K562 (cell line): ENCODE data around the gene TAT. TPM values are rescaled to one million over a fixed set of nuclear protein-coding genes. Genes with fewer than 3 reads are reported as not detected.
A peak's percentile ranks its signal among the peaks of the same experiment; 100 is the strongest.

Experiments used
- ATAC-seq: fragments of 200-7000 bp; cut with Tn5 transposase; 3 replicates; pipeline ENCODE4 v1.9.1; 2020; ENCODE audit warnings: moderate library complexity
- BruUV-seq: library from RNA; stranded (reverse); fragments of 400-500 nt; replicated peaks from 2 replicates; lab custom pipeline; 2021; lab: Mats Ljungman, UMichigan
- CTCF ChIA-PET: fragments of 300-600 bp; formaldehyde crosslinking; extraction: SDS; loops from one replicate; lab custom pipeline; 2021; ENCODE audit warnings: low intra/inter-chr PET ratio; lab: Yijun Ruan, JAX
- POLR2A ChIA-PET: fragments of 300-600, 350-650 bp; sonication (Branson Sonifier 250); formaldehyde crosslinking; extraction: SDS; loops from one replicate; lab custom pipeline; 2021; ENCODE audit warnings: antibody characterized with exemption, inconsistent platforms; lab: Yijun Ruan, JAX
- DNase-seq, 4 experiments: peaks; one replicate each; pipeline versions ENCODE4 v3.0.0 to v3.0.0-alpha.2; 2011 to 2018; ENCODE audit warnings: low spot score in 3 of 4, mixed read lengths in 3 of 4; ENCODE audit errors: extremely low read depth in 1 of 4
- FAIRE-seq: peaks from 2 replicates; lab custom pipeline; 2011; peaks lifted over from hg19 to GRCh38; lab: Jason Lieb, UNC
- H2AFZ ChIP-seq: 2 replicates; pipeline ENCODE4 v1.6.0; 2011; ENCODE audit warnings: low read depth, low read length, control low read depth, inconsistent platforms
- H3K27ac ChIP-seq: fragments of 200-600 bp; 3 replicates; pipeline ENCODE4 v1.8.0; 2011; ENCODE audit warnings: low read depth, mild to moderate bottlenecking, control low read depth, inconsistent platforms, low read length, moderate library complexity, mixed read lengths; ENCODE audit errors: extremely low read depth
- H3K27me3 ChIP-seq, 2 experiments: fragments of 300-600 bp in 1 of 2; 2 replicates in 1 of 2; 3 replicates in 1 of 2; pipeline versions ENCODE4 v1.6.0 to v1.8.0; 2011; ENCODE audit warnings: inconsistent platforms in 2 of 2, low read length in 2 of 2, mild to moderate bottlenecking in 1 of 2, mixed read lengths in 1 of 2, moderate library complexity in 1 of 2; ENCODE audit not compliant: control insufficient read depth in 2 of 2, insufficient read depth in 2 of 2
- H3K36me3 ChIP-seq: fragments of 300-600 bp; 3 replicates; pipeline ENCODE4 v1.8.0; 2011; ENCODE audit warnings: mild to moderate bottlenecking, low read length, inconsistent platforms; ENCODE audit not compliant: control insufficient read depth, insufficient read depth
- H3K4me1 ChIP-seq, 2 experiments: fragments of 200-600 bp in 1 of 2; replicated peaks in 1 of 2; 2 replicates in 1 of 2; 3 replicates in 1 of 2; pipeline versions ENCODE4 v1.5.1 to v1.8.0; 2011; ENCODE audit warnings: inconsistent platforms in 2 of 2, low read length in 2 of 2, mild to moderate bottlenecking in 1 of 2, mixed read lengths in 1 of 2, moderate library complexity in 1 of 2; ENCODE audit not compliant: control insufficient read depth in 2 of 2, insufficient read depth in 2 of 2
- H3K4me2 ChIP-seq: 2 replicates; pipeline ENCODE4 v1.6.1; 2011; ENCODE audit warnings: low read length, control low read depth, inconsistent platforms, mixed read lengths; ENCODE audit not compliant: insufficient read depth
- H3K4me3 ChIP-seq: fragments of 200-600 bp; sonication (generic), shearing (Covaris generic); 2 replicates; pipeline ENCODE4 v1.5.1; 2016; ENCODE audit warnings: control low read depth, inconsistent platforms
- H3K79me2 ChIP-seq: fragments of 200-600 bp; 3 replicates; pipeline ENCODE4 v1.8.0; 2011; ENCODE audit warnings: low read length, inconsistent platforms; ENCODE audit not compliant: control insufficient read depth, insufficient read depth
- H3K9ac ChIP-seq, 2 experiments: 2 replicates each; pipeline versions ENCODE4 v1.6.0 to v1.6.1; 2011; ENCODE audit warnings: low read depth in 2 of 2, low read length in 2 of 2, control low read depth in 1 of 2, inconsistent platforms in 1 of 2, mild to moderate bottlenecking in 1 of 2, mixed read lengths in 1 of 2; ENCODE audit not compliant: insufficient read depth in 1 of 2
- H3K9me1 ChIP-seq: one replicate; pipeline ENCODE4 v1.6.0; 2011; ENCODE audit warnings: inconsistent platforms, mild to moderate bottlenecking, low read length, moderate library complexity; ENCODE audit not compliant: control insufficient read depth, insufficient read depth
- H3K9me3 ChIP-seq: replicated peaks from 2 replicates; pipeline ENCODE4 v1.5.1; 2011; ENCODE audit warnings: low read depth, low read length, inconsistent platforms; ENCODE audit not compliant: control insufficient read depth, insufficient read depth
- H4K20me1 ChIP-seq: replicated peaks from 2 replicates; pipeline ENCODE4 v1.6.1; 2011; ENCODE audit warnings: low read length, inconsistent platforms, mixed read lengths; ENCODE audit not compliant: control insufficient read depth, insufficient read depth
- ATF7 ChIP-seq: fragments of 450-650 bp; IDR thresholded peaks from 2 replicates; pipeline ENCODE4 v1.7.1; 2014; ENCODE audit warnings: mild to moderate bottlenecking, moderate library complexity
- ILF3 ChIP-seq: fragments of 450-650 bp; IDR thresholded peaks from 2 replicates; pipeline ENCODE4 v1.6.1; 2018; ENCODE audit warnings: antibody characterized with exemption, mild to moderate bottlenecking, moderate library complexity, borderline replicate concordance
- MCM2 ChIP-seq: fragments of 450-650 bp; IDR thresholded peaks from 2 replicates; pipeline ENCODE4 v1.6.1; 2017; ENCODE audit warnings: low read depth, mild to moderate bottlenecking
- NRF1 ChIP-seq, 2 experiments: fragments of 450-650 bp; IDR thresholded peaks in 1 of 2; conservative IDR thresholded peaks in 1 of 2; 2 replicates each; pipeline ENCODE4 v1.6.1; 2014; ENCODE audit warnings: mild to moderate bottlenecking in 2 of 2
- RAD21 ChIP-seq, 2 experiments: fragments of 250-450 bp in 1 of 2; fragments of 450-650 bp in 1 of 2; sonication (Bioruptor Pico) in 1 of 2; formaldehyde crosslinking in 1 of 2; IDR thresholded peaks in 1 of 2; conservative IDR thresholded peaks in 1 of 2; 2 replicates each; pipeline versions ENCODE4 v1.4.0 to v1.8.0; 2020 to 2022; ENCODE audit warnings: mild to moderate bottlenecking in 2 of 2, moderate library complexity in 1 of 2
- ZNF124 ChIP-seq: sonication (generic); formaldehyde crosslinking; IDR thresholded peaks from 2 replicates; pipeline ENCODE4 v1.8.1; 2022; ENCODE audit warnings: missing genetic modification reagents
- ZNF239 ChIP-seq: fragments of 250-450 bp; sonication (Bioruptor Pico); IDR thresholded peaks from 2 replicates; pipeline ENCODE4 v1.4.0; 2020; ENCODE audit warnings: mild to moderate bottlenecking
- ZNF354B ChIP-seq: fragments of 250-450 bp; sonication (Bioruptor Pico); IDR thresholded peaks from 2 replicates; pipeline ENCODE4 v1.4.0; 2020
- WGBS: fragments of 100-300 bp; shearing (Covaris generic); methylation state at CpG from one replicate; pipeline ENCODE4 v1.1.6; 2016; ENCODE audit warnings: low coverage, mixed read lengths; ENCODE audit not compliant: insufficient coverage; ENCODE audit errors: missing lambda C conversion rate; 5-methylcytosine and 5-hydroxymethylcytosine counted together
- in situ Hi-C: fragments of 300-500 bp; cut with MboI; formaldehyde crosslinking; loops from 4 replicates; pipeline ENCODE4 v1.15.0; 2018; ENCODE audit warnings: inconsistent platforms, mixed read lengths
- intact Hi-C: fragments of 100-400 bp; cut with micrococcal nuclease; formaldehyde crosslinking; loops from 2 replicates; pipeline ENCODE4 v1.14.2; 2022
- polyA plus RNA-seq, 8 experiments: library from polyadenylated mRNA; depleted of rRNA in 4 of 8; stranded (reverse) in 5 of 8; unstranded in 3 of 8; fragments of >200 nt; fragmentation: Nextera tagmentation in 2 of 8; fragmentation: Illumina TruSeq in 1 of 8; extraction: Ambion mirVana in 2 of 8; extraction: Trizol in 1 of 8; gene quantifications; 2 replicates each; pipeline versions ENCODE4 v1.2.1 to v1.2.3, GENCODE V29; 2011 to 2014; ENCODE audit warnings: inconsistent platforms in 1 of 8, missing spikeins in 1 of 8
- total RNA-seq, 7 experiments: library from RNA; depleted of rRNA in 6 of 7; stranded (reverse); fragments of >200 nt in 6 of 7; fragmentation: Illumina TruSeq in 2 of 7; extraction: Trizol in 2 of 7; gene quantifications; 2 replicates each; pipeline versions ENCODE4 v1.2.1 to v1.2.3, GENCODE V29; 2011 to 2021; ENCODE audit warnings: low replicate concordance in 1 of 7
- TF ChIP-seq, protein P1 (sequence below): IDR thresholded peaks from 2 replicates; pipeline ENCODE4 v1.6.1; 2011; ENCODE audit warnings: borderline replicate concordance, low read depth, mild to moderate bottlenecking, moderate library complexity, low read length; ENCODE audit not compliant: insufficient read depth, poor library complexity, severe bottlenecking
- TF ChIP-seq, protein P2 (sequence below): sonication (generic); formaldehyde crosslinking; IDR thresholded peaks from 2 replicates; pipeline ENCODE4 v1.8.0; 2022; ENCODE audit warnings: missing genetic modification reagents, mild to moderate bottlenecking, moderate library complexity, borderline replicate concordance
- TF ChIP-seq, protein P3 (sequence below): fragments of 450-650 bp; IDR thresholded peaks from 2 replicates; pipeline ENCODE4 v1.7.0; 2016; ENCODE audit warnings: borderline replicate concordance
- TF ChIP-seq, protein P4 (sequence below): sonication (generic); formaldehyde crosslinking; IDR thresholded peaks from 2 replicates; pipeline ENCODE4 v1.5.0; 2020; ENCODE audit warnings: missing genetic modification reagents

TAT gene
- total and polyA plus RNA-seq, 9 of the 15 experiments (the other 6 are each of a cell fraction or from before 2014, with no cell fraction given) = 0.04 to 0.24 (median 0.04) TPM; not detected in 6

DNA sequence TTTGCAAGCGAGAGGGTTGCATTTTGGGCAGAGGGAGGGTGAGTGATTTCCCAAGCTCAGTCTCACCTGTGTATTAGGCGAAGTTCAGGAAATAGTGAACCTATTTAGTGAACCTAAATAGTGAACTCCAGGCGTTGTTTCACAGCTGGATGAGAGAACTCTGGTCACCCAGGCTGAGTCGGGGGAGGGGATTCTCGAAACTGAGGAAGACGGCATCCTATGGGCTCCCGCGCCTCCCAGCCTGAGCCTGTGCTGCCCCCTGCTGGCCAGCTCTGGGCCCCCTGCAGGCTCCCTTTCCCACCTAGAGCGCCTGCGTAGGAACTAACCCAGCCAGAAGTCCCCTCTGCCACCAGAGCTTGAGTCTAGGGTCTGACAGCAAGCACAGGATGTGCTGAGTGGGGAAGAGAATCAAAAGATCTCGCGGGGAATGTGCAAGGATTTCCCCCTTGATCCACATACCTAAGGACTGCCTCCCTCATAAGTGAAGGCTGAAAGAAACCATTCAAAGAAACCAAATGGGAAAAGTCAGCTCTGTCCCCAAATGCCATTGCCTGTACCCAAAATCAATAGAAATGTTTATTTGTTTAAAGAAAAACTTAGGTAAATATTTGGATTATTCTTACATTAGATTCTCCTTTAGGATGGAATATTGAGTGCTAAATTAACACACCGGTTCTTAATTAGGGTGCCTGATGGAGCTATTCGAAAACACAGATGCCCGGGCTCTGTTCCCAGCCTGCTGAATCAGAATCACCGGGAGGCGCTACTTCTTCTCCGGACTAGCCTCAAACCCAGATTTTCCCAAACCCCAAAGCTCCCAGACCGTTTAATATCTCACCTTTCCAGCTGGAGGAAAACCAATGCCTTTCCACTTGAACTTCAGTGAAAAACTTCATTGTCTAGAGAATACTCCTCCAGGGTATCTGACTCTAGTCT lies 34.3 kb upstream of the TAT start:
- Histone ChIP-seq H3K79me2 (no peaks in the 10 kb centered on the region), H3K4me3 (no peak overlapping the region), H4K20me1 (no peaks in the 10 kb centered on the region), H3K36me3 (no peaks in the 10 kb centered on the region), H3K4me2 (peak overlapping the region; percentile 7; the same call in 1 of the 2 replicates), H3K9me3 (no peaks in the 10 kb centered on the region), H3K9ac (no peak overlapping the region), H2AFZ (no peak overlapping the region; the same call in 1 of the 2 replicates), H3K27ac (no peak overlapping the region), H3K4me1 (peaks cover 0 to 3% of the 10 kb centered on the region in 2 experiments; a peak in 1 of 5 replicates), H3K9me1 (no peaks in the 10 kb centered on the region), H3K27me3 (peaks cover 3 to 17% of the 10 kb centered on the region in 2 experiments; a peak in 3 of 5 replicates)
- 7% methylated on average over 19 of the region's 19 CpGs for WGBS
- ChIA-PET POLR2A (interaction anchor here (0.5 to 1.4 kb wide), 6 partner anchors 9 to 366 kb away, joined by 3 to 4 read pairs (median 3); no protein-coding TSS in a partner anchor), CTCF (interaction anchor here (0.7 to 2.7 kb wide), 3 partner anchors 46 to 200 kb away, joined by 6 to 15 read pairs (median 6); no protein-coding TSS in a partner anchor)
- DNase-seq (peak; percentile 80 to 91 (median 87)), ATAC-seq (peak; percentile 99), FAIRE-seq (peak; percentile 73)
- intact Hi-C loops = loop anchor here (1.0 to 10.0 kb wide), 5 partner anchors 46 to 354 kb away; no protein-coding TSS in a partner anchor
- in situ Hi-C loops = no loop called here
- BruUV-seq = no TSS peak
- peak; percentile 17; the same call in 1 of the 2 replicates for TF ChIP-seq ATF7
- TF ChIP-seq ZNF354B (CRISPR knock-in tag) = no peak
- TF ChIP-seq, protein P1, sequence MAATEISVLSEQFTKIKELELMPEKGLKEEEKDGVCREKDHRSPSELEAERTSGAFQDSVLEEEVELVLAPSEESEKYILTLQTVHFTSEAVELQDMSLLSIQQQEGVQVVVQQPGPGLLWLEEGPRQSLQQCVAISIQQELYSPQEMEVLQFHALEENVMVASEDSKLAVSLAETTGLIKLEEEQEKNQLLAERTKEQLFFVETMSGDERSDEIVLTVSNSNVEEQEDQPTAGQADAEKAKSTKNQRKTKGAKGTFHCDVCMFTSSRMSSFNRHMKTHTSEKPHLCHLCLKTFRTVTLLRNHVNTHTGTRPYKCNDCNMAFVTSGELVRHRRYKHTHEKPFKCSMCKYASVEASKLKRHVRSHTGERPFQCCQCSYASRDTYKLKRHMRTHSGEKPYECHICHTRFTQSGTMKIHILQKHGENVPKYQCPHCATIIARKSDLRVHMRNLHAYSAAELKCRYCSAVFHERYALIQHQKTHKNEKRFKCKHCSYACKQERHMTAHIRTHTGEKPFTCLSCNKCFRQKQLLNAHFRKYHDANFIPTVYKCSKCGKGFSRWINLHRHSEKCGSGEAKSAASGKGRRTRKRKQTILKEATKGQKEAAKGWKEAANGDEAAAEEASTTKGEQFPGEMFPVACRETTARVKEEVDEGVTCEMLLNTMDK = peak; percentile 90
- peak; percentile 86 to 89 for TF ChIP-seq NRF1 (conservative IDR thresholded peaks at IDR 0.05 in 1 of 2, IDR thresholded peaks at IDR 0.05 in 1 of 2)
- TF ChIP-seq, protein P2, sequence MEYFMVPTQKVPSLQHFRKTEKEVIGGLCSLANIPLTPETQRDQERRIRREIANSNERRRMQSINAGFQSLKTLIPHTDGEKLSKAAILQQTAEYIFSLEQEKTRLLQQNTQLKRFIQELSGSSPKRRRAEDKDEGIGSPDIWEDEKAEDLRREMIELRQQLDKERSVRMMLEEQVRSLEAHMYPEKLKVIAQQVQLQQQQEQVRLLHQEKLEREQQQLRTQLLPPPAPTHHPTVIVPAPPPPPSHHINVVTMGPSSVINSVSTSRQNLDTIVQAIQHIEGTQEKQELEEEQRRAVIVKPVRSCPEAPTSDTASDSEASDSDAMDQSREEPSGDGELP (CRISPR knock-in tag) = peak; percentile 33; the same call in 1 of the 2 replicates
- TF ChIP-seq ZNF239 (CRISPR knock-in tag) = no peak
- TF ChIP-seq ILF3 = no peak
- no peak for TF ChIP-seq MCM2
- TF ChIP-seq RAD21 (CRISPR knock-in tag; conservative IDR thresholded peaks at IDR 0.05 in 1 of 2, IDR thresholded peaks at IDR 0.05 in 1 of 2) = peak; percentile 77 to 87
- no peak for TF ChIP-seq ZNF124 (CRISPR knock-in tag)
- TF ChIP-seq, protein P3, sequence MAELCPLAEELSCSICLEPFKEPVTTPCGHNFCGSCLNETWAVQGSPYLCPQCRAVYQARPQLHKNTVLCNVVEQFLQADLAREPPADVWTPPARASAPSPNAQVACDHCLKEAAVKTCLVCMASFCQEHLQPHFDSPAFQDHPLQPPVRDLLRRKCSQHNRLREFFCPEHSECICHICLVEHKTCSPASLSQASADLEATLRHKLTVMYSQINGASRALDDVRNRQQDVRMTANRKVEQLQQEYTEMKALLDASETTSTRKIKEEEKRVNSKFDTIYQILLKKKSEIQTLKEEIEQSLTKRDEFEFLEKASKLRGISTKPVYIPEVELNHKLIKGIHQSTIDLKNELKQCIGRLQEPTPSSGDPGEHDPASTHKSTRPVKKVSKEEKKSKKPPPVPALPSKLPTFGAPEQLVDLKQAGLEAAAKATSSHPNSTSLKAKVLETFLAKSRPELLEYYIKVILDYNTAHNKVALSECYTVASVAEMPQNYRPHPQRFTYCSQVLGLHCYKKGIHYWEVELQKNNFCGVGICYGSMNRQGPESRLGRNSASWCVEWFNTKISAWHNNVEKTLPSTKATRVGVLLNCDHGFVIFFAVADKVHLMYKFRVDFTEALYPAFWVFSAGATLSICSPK = no peak
- TF ChIP-seq, protein P4, sequence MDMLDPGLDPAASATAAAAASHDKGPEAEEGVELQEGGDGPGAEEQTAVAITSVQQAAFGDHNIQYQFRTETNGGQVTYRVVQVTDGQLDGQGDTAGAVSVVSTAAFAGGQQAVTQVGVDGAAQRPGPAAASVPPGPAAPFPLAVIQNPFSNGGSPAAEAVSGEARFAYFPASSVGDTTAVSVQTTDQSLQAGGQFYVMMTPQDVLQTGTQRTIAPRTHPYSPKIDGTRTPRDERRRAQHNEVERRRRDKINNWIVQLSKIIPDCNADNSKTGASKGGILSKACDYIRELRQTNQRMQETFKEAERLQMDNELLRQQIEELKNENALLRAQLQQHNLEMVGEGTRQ (CRISPR knock-in tag) = no peak
